Measurements from ENCODE around the gene SND1. TPM values are rescaled to one million over a fixed set of nuclear protein-coding genes. Genes with fewer than 3 reads are reported as not detected.

Gene SND1
- total and polyA plus RNA-seq, 3 experiments from 2014 or later = 121 to 203 (median 198) TPM

DNA sequence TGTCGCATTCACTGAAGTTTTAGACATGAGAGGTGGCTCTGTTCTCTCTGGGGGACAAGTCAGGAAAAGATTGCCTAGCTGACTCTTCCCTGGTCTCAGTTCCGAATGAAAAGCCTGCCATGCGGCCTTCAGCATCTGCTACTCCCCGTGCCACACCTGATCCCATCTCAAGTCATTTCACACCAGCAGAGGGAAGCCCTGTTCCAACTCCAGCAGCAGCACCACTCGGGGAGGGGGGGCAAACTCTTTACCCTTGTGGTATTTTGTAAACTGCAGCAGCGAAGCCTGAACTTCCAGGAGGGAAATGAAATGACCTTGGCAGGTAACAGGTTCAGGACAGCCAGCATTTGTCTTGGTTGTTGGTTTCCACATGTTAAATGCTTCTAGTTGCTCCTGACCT is 365.5 kb downstream of the SND1 start:
- H3K4me3 Mint-ChIP-seq = no peak overlapping the region

DNA sequence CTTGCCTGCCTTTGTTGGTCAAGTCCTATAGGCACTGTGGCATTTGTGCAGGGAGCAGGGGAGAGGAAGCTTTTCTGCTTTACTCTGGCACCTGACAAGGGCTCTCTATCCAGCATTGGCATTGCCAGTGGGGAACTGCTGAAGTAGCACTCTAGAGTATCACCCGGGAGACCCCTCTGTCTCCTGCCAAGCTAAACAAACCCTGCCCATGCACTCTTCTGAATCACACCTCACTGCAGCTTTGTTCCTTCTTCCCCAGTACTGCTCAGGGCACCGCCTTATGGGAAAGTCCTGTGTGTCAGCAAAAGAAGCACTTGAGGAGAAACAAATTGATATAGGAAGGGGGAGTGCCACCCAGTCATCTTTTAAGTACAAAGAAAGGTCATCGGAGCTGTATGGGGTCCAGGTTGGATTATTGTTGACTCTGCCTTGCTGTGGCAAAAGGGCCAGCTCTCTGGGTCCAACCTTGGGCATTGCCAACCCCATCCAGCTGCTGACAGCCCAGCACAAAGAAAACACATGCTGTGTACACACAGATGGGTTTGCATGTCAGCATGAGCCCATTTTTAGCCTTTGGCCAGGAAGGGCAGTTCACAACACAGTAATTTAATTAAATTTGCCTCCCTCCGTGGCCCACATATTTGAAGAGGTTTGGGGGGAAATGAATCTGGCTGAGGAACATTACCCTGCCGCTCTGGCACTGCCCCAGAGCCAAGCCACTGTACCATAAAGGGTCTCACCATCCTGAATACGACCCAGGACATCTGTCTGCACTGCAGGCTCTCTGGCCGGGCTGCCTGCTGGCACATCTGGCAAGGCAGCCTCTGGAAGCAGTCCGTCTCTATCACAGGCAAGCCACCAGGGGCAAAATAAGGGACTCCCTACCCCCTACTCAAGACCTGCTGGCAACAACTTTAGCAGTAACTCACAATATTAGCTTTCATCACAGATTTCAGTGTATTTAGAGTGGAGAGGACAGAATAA is 366.2 kb downstream of the SND1 start:
- Mint-ChIP-seq H3K9me3 (no peaks in the 10 kb centered on the region), H3K4me3 (no peak overlapping the region), H3K27me3 (no peaks in the 10 kb centered on the region), H3K4me1 (peaks cover 0 to 4% (median 0%) of the 10 kb centered on the region in 3 donors), H3K27ac (peak overlapping the region in 1 of 8 donors; percentile 64), H3K36me3 (peaks cover 6 to 37% (median 11%) of the 10 kb centered on the region in 3 donors)
- no peak overlapping the region for H3K4me3 ChIP-seq (ENCODE audit: low read length)
- no peak overlapping the region for H3K27ac ChIP-seq (ENCODE audit: low read depth, low read length)
- POLR2A ChIA-PET = no interaction called here
- H3K36me3 ChIP-seq (ENCODE audit: insufficient read depth, low read length) = peaks cover under 1% of the 10 kb centered on the region
- H3K9me3 ChIP-seq (ENCODE audit: low read length) = no peaks in the 10 kb centered on the region
- no peak for DNase-seq
- H3K27me3 ChIP-seq (ENCODE audit: insufficient read depth, low read length, poor library complexity, severe bottlenecking) = no peaks in the 10 kb centered on the region
- CTCF ChIA-PET = interaction anchor here (1.3 kb wide), 1 partner anchor 10 kb away, joined by 3 read pairs; no protein-coding TSS in a partner anchor
- H3K4me1 ChIP-seq (ENCODE audit: insufficient read depth, low read length) = no peaks in the 10 kb centered on the region

More for the DNA sequence above, 365.5 kb downstream of the SND1 start:
- DNase-seq = no peak
- Histone ChIP-seq H3K27ac (ENCODE audit: low read depth, low read length) (no peak overlapping the region), H3K27me3 (ENCODE audit: insufficient read depth, low read length, poor library complexity, severe bottlenecking) (no peaks in the 10 kb centered on the region), H3K36me3 (ENCODE audit: insufficient read depth, low read length) (peaks cover 1% of the 10 kb centered on the region), H3K4me1 (ENCODE audit: insufficient read depth, low read length) (no peaks in the 10 kb centered on the region), H3K4me3 (ENCODE audit: low read length) (no peak overlapping the region), H3K9me3 (ENCODE audit: low read length) (no peaks in the 10 kb centered on the region)
- no peaks in the 10 kb centered on the region for H3K27me3 Mint-ChIP-seq
- no peak overlapping the region for H3K27ac Mint-ChIP-seq
- no peaks in the 10 kb centered on the region for H3K9me3 Mint-ChIP-seq
- peaks cover 6 to 43% (median 15%) of the 10 kb centered on the region in 3 donors for H3K36me3 Mint-ChIP-seq
- POLR2A ChIA-PET = no interaction called here
- CTCF ChIA-PET = no interaction called here
- H3K4me1 Mint-ChIP-seq = no peaks in the 10 kb centered on the region

DNA sequence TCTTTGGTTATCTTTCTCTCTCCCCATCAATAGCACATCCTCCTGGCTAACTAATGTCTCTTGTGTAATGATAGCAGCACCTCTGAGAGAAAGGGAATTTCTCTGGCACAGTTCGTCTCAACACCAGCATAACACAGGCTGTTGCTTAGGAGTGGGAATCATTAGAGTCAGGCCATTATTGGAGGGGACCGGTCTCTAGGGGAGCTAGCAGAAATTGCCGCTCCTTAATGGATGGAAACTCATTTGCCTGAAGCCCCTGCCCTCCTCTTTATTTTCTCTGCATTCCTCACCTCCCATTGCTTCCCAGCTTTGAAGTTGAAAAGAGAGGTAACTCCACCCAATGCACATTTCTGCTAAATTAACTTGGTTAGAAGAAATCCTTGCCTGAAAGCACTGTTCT is 367.3 kb downstream of the SND1 start:
- peaks cover 6 to 30% (median 9%) of the 10 kb centered on the region in 3 donors for H3K36me3 Mint-ChIP-seq
- DNase-seq = no peak
- no peaks in the 10 kb centered on the region for H3K9me3 ChIP-seq (ENCODE audit: low read length)
- ChIA-PET POLR2A (no interaction called here), CTCF (interaction anchor here (1.3 kb wide), 1 partner anchor 9 kb away, joined by 3 read pairs; no protein-coding TSS in a partner anchor)
- peaks cover 0 to 4% (median 0%) of the 10 kb centered on the region in 3 donors for H3K4me1 Mint-ChIP-seq
- no peak overlapping the region for H3K27ac ChIP-seq (ENCODE audit: low read depth, low read length)
- H3K27ac Mint-ChIP-seq = no peak overlapping the region
- no peak overlapping the region for H3K4me3 ChIP-seq (ENCODE audit: low read length)
- H3K4me3 Mint-ChIP-seq = no peak overlapping the region
- H3K4me1 ChIP-seq (ENCODE audit: insufficient read depth, low read length) = no peaks in the 10 kb centered on the region
- H3K9me3 Mint-ChIP-seq = no peaks in the 10 kb centered on the region
- no peaks in the 10 kb centered on the region for H3K27me3 Mint-ChIP-seq
- H3K27me3 ChIP-seq (ENCODE audit: insufficient read depth, low read length, poor library complexity, severe bottlenecking) = no peaks in the 10 kb centered on the region
- H3K36me3 ChIP-seq (ENCODE audit: insufficient read depth, low read length) = peaks cover 3% of the 10 kb centered on the region

- peaks cover 3% of the 10 kb centered on the region for H3K36me3 ChIP-seq (ENCODE audit: insufficient read depth, low read length)
- ChIA-PET CTCF (no interaction called here), POLR2A (no interaction called here)
- no peaks in the 10 kb centered on the region for H3K4me1 ChIP-seq (ENCODE audit: insufficient read depth, low read length)
- no peak overlapping the region for H3K4me3 ChIP-seq (ENCODE audit: low read length)
- no peak overlapping the region for H3K27ac ChIP-seq (ENCODE audit: low read depth, low read length)
- no peaks in the 10 kb centered on the region for H3K9me3 ChIP-seq (ENCODE audit: low read length)
- H3K27me3 ChIP-seq (ENCODE audit: insufficient read depth, low read length, poor library complexity, severe bottlenecking) = no peaks in the 10 kb centered on the region
- H3K9me3 Mint-ChIP-seq = no peaks in the 10 kb centered on the region
- H3K27me3 Mint-ChIP-seq = no peaks in the 10 kb centered on the region
- no peak overlapping the region for H3K4me3 Mint-ChIP-seq
- no peak for DNase-seq
- peaks cover 0 to 4% (median 0%) of the 10 kb centered on the region in 3 donors for H3K4me1 Mint-ChIP-seq
- H3K36me3 Mint-ChIP-seq = peaks cover 6 to 26% (median 9%) of the 10 kb centered on the region in 3 donors
- no peak overlapping the region for H3K27ac Mint-ChIP-seq
Observed at GRCh38 chr7:128020159-128020558, 368.2 kb downstream of the SND1 start.

- peaks cover 0 to 4% (median 0%) of the 10 kb centered on the region in 3 donors for H3K4me1 Mint-ChIP-seq
- no peaks in the 10 kb centered on the region for H3K27me3 Mint-ChIP-seq
- Histone ChIP-seq H3K4me1 (ENCODE audit: insufficient read depth, low read length) (no peaks in the 10 kb centered on the region), H3K9me3 (ENCODE audit: low read length) (no peaks in the 10 kb centered on the region), H3K36me3 (ENCODE audit: insufficient read depth, low read length) (peaks cover 3% of the 10 kb centered on the region), H3K4me3 (ENCODE audit: low read length) (no peak overlapping the region), H3K27me3 (ENCODE audit: insufficient read depth, low read length, poor library complexity, severe bottlenecking) (no peaks in the 10 kb centered on the region), H3K27ac (ENCODE audit: low read depth, low read length) (no peak overlapping the region)
- ChIA-PET POLR2A (no interaction called here), CTCF (no interaction called here)
- no peak for DNase-seq
- no peaks in the 10 kb centered on the region for H3K9me3 Mint-ChIP-seq
- H3K36me3 Mint-ChIP-seq = peaks cover 6 to 28% (median 9%) of the 10 kb centered on the region in 3 donors
- H3K27ac Mint-ChIP-seq = peak overlapping the region in 1 of 8 donors; percentile 28
- H3K4me3 Mint-ChIP-seq = no peak overlapping the region
Observed at GRCh38 chr7:128021366-128021765, 369.4 kb downstream of the SND1 start.

- Mint-ChIP-seq H3K27ac (no peak overlapping the region), H3K27me3 (no peaks in the 10 kb centered on the region), H3K4me1 (peaks cover 0 to 4% (median 4%) of the 10 kb centered on the region in 3 donors), H3K36me3 (peaks cover 6 to 23% (median 9%) of the 10 kb centered on the region in 3 donors), H3K4me3 (peak overlapping the region in 1 of 7 donors; percentile 54), H3K9me3 (no peaks in the 10 kb centered on the region)
- Histone ChIP-seq H3K4me3 (ENCODE audit: low read length) (no peak overlapping the region), H3K27me3 (ENCODE audit: insufficient read depth, low read length, poor library complexity, severe bottlenecking) (no peaks in the 10 kb centered on the region), H3K4me1 (ENCODE audit: insufficient read depth, low read length) (no peaks in the 10 kb centered on the region), H3K27ac (ENCODE audit: low read depth, low read length) (no peak overlapping the region), H3K36me3 (ENCODE audit: insufficient read depth, low read length) (peaks cover 3% of the 10 kb centered on the region), H3K9me3 (ENCODE audit: low read length) (no peaks in the 10 kb centered on the region)
- no peak for DNase-seq
- ChIA-PET CTCF (no interaction called here), POLR2A (no interaction called here)
Observed at GRCh38 chr7:128022631-128023532, 370.9 kb downstream of the SND1 start.

GRCh38 chr7:128024151-128024550 is 372.2 kb downstream of the SND1 start:
- no peak overlapping the region for H3K4me3 Mint-ChIP-seq
- H3K36me3 Mint-ChIP-seq = peaks cover 12 to 26% (median 13%) of the 10 kb centered on the region in 3 donors
- H3K27me3 Mint-ChIP-seq = peaks cover 4 to 7% of the 10 kb centered on the region in 2 donors
- H3K27ac Mint-ChIP-seq = no peak overlapping the region
- no peaks in the 10 kb centered on the region for H3K4me1 ChIP-seq (ENCODE audit: insufficient read depth, low read length)
- no peaks in the 10 kb centered on the region for H3K9me3 Mint-ChIP-seq
- H3K27me3 ChIP-seq (ENCODE audit: insufficient read depth, low read length, poor library complexity, severe bottlenecking) = no peaks in the 10 kb centered on the region
- POLR2A ChIA-PET = no interaction called here
- peaks cover 3% of the 10 kb centered on the region for H3K36me3 ChIP-seq (ENCODE audit: insufficient read depth, low read length)
- H3K4me1 Mint-ChIP-seq = peaks cover 3 to 12% (median 6%) of the 10 kb centered on the region in 3 donors
- no peak overlapping the region for H3K4me3 ChIP-seq (ENCODE audit: low read length)
- no peak for DNase-seq
- CTCF ChIA-PET = interaction anchor here (0.7 kb wide), 1 partner anchor 1601 kb away, joined by 3 read pairs; no protein-coding TSS in a partner anchor
- no peak overlapping the region for H3K27ac ChIP-seq (ENCODE audit: low read depth, low read length)
- no peaks in the 10 kb centered on the region for H3K9me3 ChIP-seq (ENCODE audit: low read length)

Data from CD8-positive, alpha-beta memory T cell (primary cell).